Coronary artery (tissue), 2 donors: ENCODE data around the gene GALT.

Experiments
- DNase-seq: peaks from one replicate; pipeline ENCODE4 v3.0.0-alpha.2; 2017; ENCODE audit warnings: low spot score
- H3K27ac ChIP-seq, 2 donors: fragments of 200-600 bp; sonication (generic); one replicate each; pipeline ENCODE4 v1.5.1; 2016 to 2019
- H3K4me3 ChIP-seq: fragments of 200-600 bp; sonication (generic); 2 replicates; pipeline ENCODE4 v1.5.1; 2016; ENCODE audit warnings: mild to moderate bottlenecking, moderate library complexity
- CTCF ChIP-seq: fragments of 200-600 bp; sonication (generic); IDR thresholded peaks from one replicate; pipeline ENCODE4 v1.5.1; 2019; ENCODE audit warnings: antibody characterized with exemption

Gene GALT

GRCh38 chr9:34615132-34615531 lies 31.3 kb upstream of the GALT start:
- Histone ChIP-seq H3K4me3 (no peak overlapping the region), H3K27ac (no peak overlapping the region)
- no peak for DNase-seq
- TF ChIP-seq CTCF, result no peak

- peak within 1 kb of the TSS; percentile 97 for H3K4me3 ChIP-seq
- TF ChIP-seq CTCF, result no peak
- H3K27ac ChIP-seq, result peak within 1 kb of the TSS; percentile 26 to 72
- DNase-seq, result peak; percentile 96
Measured at GRCh38 chr9:34620061-34620994, 26.1 kb upstream of the GALT start, which contains the start of gene DCTN3. Gene DCTN3, minus strand, starts transcription at chr9:34620495. Its CDS starts 31 bp downstream, at chr9:34620464.

GRCh38 chr9:34623374-34624235 lies 22.9 kb upstream of the GALT start:
- peak overlapping the region; percentile 52 for H3K4me3 ChIP-seq
- TF ChIP-seq CTCF, result no peak
- H3K27ac ChIP-seq, result no peak overlapping the region
- no peak for DNase-seq

GRCh38 chr9:34624475-34625185 lies 21.8 kb upstream of the GALT start:
- no peak overlapping the region for H3K27ac ChIP-seq
- no peak overlapping the region for H3K4me3 ChIP-seq
- no peak for TF ChIP-seq CTCF
- no peak for DNase-seq

GRCh38 chr9:34625186-34625486 lies 21.3 kb upstream of the GALT start:
- no peak overlapping the region for H3K4me3 ChIP-seq
- no peak for TF ChIP-seq CTCF
- H3K27ac ChIP-seq, result no peak overlapping the region
- DNase-seq, result no peak

- TF ChIP-seq CTCF, result no peak
- H3K27ac ChIP-seq, result no peak overlapping the region
- peak overlapping the region; percentile 75 for H3K4me3 ChIP-seq
- DNase-seq, result no peak
Measured at GRCh38 chr9:34627716-34628655, 18.5 kb upstream of the GALT start.
